NCI-H345 treated with DMSO at 0.1 percent for 48 hours (cell line): Measurements from ENCODE around the gene TMEM44.
"Not testable (repeated sequence)": the region's sequence is repeated elsewhere in the genome, so short reads cannot be mapped to it uniquely, and the experiment has no call there.

Experiments used
- DNase-seq: peaks from one replicate; lab custom pipeline; 2025; ENCODE audit not compliant: unreplicated experiment; lab: John Stamatoyannopoulos, UW

Gene TMEM44

GRCh38 chr3:194610689-194611088 lies 22.5 kb downstream of the TMEM44 start:
- no peak for DNase-seq

GRCh38 chr3:194609601-194610000 lies 23.6 kb downstream of the TMEM44 start:
- no peak for DNase-seq

GRCh38 chr3:194608981-194609380 lies 24.2 kb downstream of the TMEM44 start:
- DNase-seq: no peak

- DNase-seq: no peak
These were observed 25.4 kb downstream of the TMEM44 start for GRCh38 chr3:194607592-194608389.

GRCh38 chr3:194606941-194607340 lies 26.3 kb downstream of the TMEM44 start:
- no peak for DNase-seq

- no peak for DNase-seq
These were observed 27.1 kb downstream of the TMEM44 start for GRCh38 chr3:194606163-194606562.

- not testable (repeated sequence) for DNase-seq
These were observed 27.9 kb downstream of the TMEM44 start for GRCh38 chr3:194605314-194605713.

- no peak for DNase-seq
These were observed 28.4 kb downstream of the TMEM44 start for GRCh38 chr3:194604837-194605236.

- DNase-seq: no peak
These were observed 29.1 kb downstream of the TMEM44 start for GRCh38 chr3:194604126-194604525.

GRCh38 chr3:194602669-194603171 lies 30.5 kb downstream of the TMEM44 start:
- no peak for DNase-seq

- DNase-seq: no peak
These were observed 34.3 kb downstream of the TMEM44 start for GRCh38 chr3:194598771-194599557.

GRCh38 chr3:194596906-194597305 lies 36.3 kb downstream of the TMEM44 start:
- DNase-seq: no peak

GRCh38 chr3:194592798-194593752 lies 40.1 kb downstream of the TMEM44 start:
- no peak for DNase-seq

- no peak for DNase-seq
These were observed 44.5 kb downstream of the TMEM44 start for GRCh38 chr3:194588741-194589140.

GRCh38 chr3:194588236-194588635 lies 45.0 kb downstream of the TMEM44 start:
- DNase-seq: no peak

- DNase-seq: no peak
These were observed 45.7 kb downstream of the TMEM44 start for GRCh38 chr3:194587438-194587931.

- no peak for DNase-seq
These were observed 46.4 kb downstream of the TMEM44 start for GRCh38 chr3:194586836-194587235.

- no peak for DNase-seq
These were observed 47.3 kb downstream of the TMEM44 start for GRCh38 chr3:194585880-194586281.

GRCh38 chr3:194584866-194585265 lies 48.4 kb downstream of the TMEM44 start:
- DNase-seq: no peak

GRCh38 chr3:194584320-194584776 lies 48.9 kb downstream of the TMEM44 start:
- DNase-seq: no peak
